H1 (cell line): ENCODE measurements around the gene TMEM255B. TPM values are rescaled to one million over a fixed set of nuclear protein-coding genes. Genes with fewer than 3 reads are reported as not detected.

Experiments used
- CBX8 ChIP-seq: fragments of 300-800, 300-1000 bp; sonication (generic); IDR thresholded peaks from 2 replicates; pipeline ENCODE4 v1.7.1; 2016; ENCODE audit warnings: low read depth, low read length, borderline replicate concordance
- CTBP2 ChIP-seq: IDR thresholded peaks from 2 replicates; pipeline ENCODE4 v1.7.0; 2011; ENCODE audit warnings: borderline replicate concordance, mild to moderate bottlenecking, moderate library complexity, mixed read lengths, low read length; ENCODE audit not compliant: insufficient read depth, insufficient read length
- EGR1 ChIP-seq: IDR thresholded peaks from 2 replicates; pipeline ENCODE4 v1.6.1; 2011; ENCODE audit warnings: low read depth, low read length, borderline replicate concordance
- KDM1A ChIP-seq: fragments of 200-600, 300-600 bp; sonication (generic); IDR thresholded peaks from 2 replicates; pipeline ENCODE4 v1.7.1; 2016; ENCODE audit warnings: mild to moderate bottlenecking, low read length, borderline replicate concordance
- KDM5A ChIP-seq: fragments of 200-600 bp; IDR thresholded peaks from 2 replicates; pipeline ENCODE4 v1.7.1; 2012; ENCODE audit warnings: mild to moderate bottlenecking, low read length, inconsistent platforms, mixed read lengths
- PHF8 ChIP-seq: fragments of 200-600 bp; sonication (generic); conservative IDR thresholded peaks from 2 replicates; pipeline ENCODE4 v1.7.1; 2012; ENCODE audit warnings: low read depth, mild to moderate bottlenecking, inconsistent platforms, low read length, moderate library complexity
- SRF ChIP-seq: IDR thresholded peaks from 2 replicates; pipeline ENCODE4 v1.6.1; 2011; ENCODE audit warnings: mild to moderate bottlenecking, low read depth, low read length, moderate library complexity
- polyA plus RNA-seq, 7 experiments: library from polyadenylated mRNA; depleted of rRNA in 3 of 7; stranded (reverse) in 5 of 7; unstranded in 2 of 7; fragments of >200 nt in 5 of 7; fragments of 200-250 nt in 2 of 7; gene quantifications; 1 replicate in 5 of 7; 2 replicates in 1 of 7; 4 replicates in 1 of 7; pipeline versions ENCODE4 v1.2.1 to v1.2.3, GENCODE V29; 2011 to 2013; ENCODE audit warnings: missing spikeins in 2 of 7, mixed read lengths in 2 of 7
- total RNA-seq: library from RNA; stranded (reverse); fragmentation: NEBNext Ultra II Directional; extraction: Animal tissue kit (Norgen Biotek cat#: 25700); gene quantifications from 2 replicates; pipeline ENCODE4 v1.2.1, GENCODE V29; 2021

The TMEM255B gene
- total and polyA plus RNA-seq, 2 of the 8 experiments (the other 6 are each of a cell fraction or from before 2014, with no cell fraction given): 3.4 to 4.4 TPM

- TF ChIP-seq PHF8 (no peak), CTBP2 (no peak), CBX8 (no peak), SRF (no peak), EGR1 (no peak), KDM1A (no peak), KDM5A (no peak)
Observed at GRCh38 chr13:113822266-113822665, 63.2 kb downstream of the TMEM255B start (continued).
